Measurements from ENCODE around the gene TGM2. TPM values are rescaled to one million over a fixed set of nuclear protein-coding genes. Genes with fewer than 3 reads are reported as not detected.

Gene TGM2
- total RNA-seq, 1 experiment from 2014 or later, result 2.3 TPM

DNA sequence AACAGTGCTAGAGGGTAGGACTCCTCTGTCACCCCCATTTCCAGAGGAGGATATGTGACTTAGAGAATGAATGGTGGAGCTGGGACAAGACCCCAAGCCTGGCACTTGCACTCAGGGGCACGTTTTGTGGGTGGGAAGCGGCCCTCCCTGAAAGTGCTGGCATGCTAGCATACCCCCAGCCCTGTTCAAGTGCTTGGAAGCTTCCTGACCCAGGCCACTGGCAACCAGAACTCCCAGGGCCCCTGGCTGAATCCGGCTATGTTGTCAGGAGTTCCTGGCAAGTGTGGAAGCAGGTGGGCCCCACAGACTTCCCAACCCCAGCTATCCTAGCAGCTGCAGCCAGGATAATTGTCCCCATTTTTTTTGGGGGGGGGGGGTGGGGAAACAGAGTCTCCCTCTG lies 35.6 kb upstream of the TGM2 start:
- DNase-seq (ENCODE audit: extremely low read depth, low read depth), result no peak

- no peak for DNase-seq (ENCODE audit: extremely low read depth, low read depth)
These were observed 34.7 kb upstream of the TGM2 start for GRCh38 chr20:38199501-38200390.

DNA sequence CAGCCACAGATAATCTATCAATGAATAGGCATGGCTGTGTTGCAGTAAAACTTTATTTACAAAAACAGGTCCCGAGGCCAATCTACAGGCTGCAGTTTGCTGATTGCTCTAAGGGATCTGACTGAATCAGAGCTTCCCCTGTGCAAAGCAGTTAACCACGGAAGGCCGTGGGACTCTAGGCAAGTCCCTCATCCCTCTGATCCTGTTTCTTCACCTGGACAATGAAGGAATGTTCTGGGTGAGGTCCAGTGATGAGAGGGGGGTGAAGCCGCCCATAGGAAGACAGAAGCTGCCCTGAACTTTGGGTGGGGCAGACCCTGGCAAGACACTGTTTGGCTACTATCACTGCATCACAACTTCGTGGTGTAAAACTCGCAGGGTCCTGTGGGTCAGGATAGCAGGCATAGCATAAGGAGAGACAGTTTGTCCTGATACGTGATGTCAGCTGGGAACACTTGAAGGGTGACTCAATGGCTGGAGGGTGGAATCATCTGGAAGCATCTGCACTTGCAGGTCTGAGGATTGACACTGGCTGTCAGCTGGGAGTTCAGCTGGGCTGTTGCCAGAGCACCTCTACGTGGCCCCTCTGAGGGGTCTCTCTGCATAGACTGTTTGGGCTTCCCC lies 33.3 kb upstream of the TGM2 start:
- DNase-seq (ENCODE audit: extremely low read depth, low read depth), result no peak

GRCh38 chr20:38197619-38198018 lies 32.5 kb upstream of the TGM2 start:
- no peak for DNase-seq (ENCODE audit: extremely low read depth, low read depth)

DNA sequence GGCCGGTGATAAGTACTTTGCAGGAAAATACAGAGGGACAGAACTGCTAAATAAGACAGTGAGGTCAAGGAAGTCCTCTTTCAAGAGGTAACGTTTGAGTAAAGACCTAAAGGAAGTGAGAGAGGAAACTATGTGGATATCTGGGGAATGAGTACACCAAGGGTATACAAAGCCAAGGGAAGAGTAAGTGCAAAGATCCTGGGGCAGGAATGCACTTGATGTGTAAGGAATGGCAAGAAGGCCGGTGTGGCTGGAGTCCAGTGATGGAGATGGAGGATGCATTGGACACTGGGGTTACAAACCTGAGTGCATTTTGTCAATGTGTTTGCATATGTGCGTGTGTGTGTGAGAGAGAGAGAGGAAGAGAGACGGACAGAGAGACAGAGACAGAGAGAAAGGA lies 32.1 kb upstream of the TGM2 start:
- no peak for DNase-seq (ENCODE audit: extremely low read depth, low read depth)

- DNase-seq (ENCODE audit: extremely low read depth, low read depth), result no peak
These were observed 31.5 kb upstream of the TGM2 start for GRCh38 chr20:38196592-38196991.

GRCh38 chr20:38196076-38196475 lies 31.0 kb upstream of the TGM2 start:
- no peak for DNase-seq (ENCODE audit: extremely low read depth, low read depth)

- DNase-seq (ENCODE audit: extremely low read depth, low read depth), result no peak
These were observed 30.5 kb upstream of the TGM2 start for GRCh38 chr20:38195521-38195920.

- no peak for DNase-seq (ENCODE audit: extremely low read depth, low read depth)
These were observed 30.0 kb upstream of the TGM2 start for GRCh38 chr20:38194971-38195504.

- DNase-seq (ENCODE audit: extremely low read depth, low read depth), result no peak
These were observed 28.6 kb upstream of the TGM2 start for GRCh38 chr20:38193586-38194105.

GRCh38 chr20:38192323-38192885 lies 27.3 kb upstream of the TGM2 start:
- DNase-seq (ENCODE audit: extremely low read depth, low read depth), result no peak

GRCh38 chr20:38191654-38192053 lies 26.6 kb upstream of the TGM2 start:
- DNase-seq (ENCODE audit: extremely low read depth, low read depth), result no peak

DNA sequence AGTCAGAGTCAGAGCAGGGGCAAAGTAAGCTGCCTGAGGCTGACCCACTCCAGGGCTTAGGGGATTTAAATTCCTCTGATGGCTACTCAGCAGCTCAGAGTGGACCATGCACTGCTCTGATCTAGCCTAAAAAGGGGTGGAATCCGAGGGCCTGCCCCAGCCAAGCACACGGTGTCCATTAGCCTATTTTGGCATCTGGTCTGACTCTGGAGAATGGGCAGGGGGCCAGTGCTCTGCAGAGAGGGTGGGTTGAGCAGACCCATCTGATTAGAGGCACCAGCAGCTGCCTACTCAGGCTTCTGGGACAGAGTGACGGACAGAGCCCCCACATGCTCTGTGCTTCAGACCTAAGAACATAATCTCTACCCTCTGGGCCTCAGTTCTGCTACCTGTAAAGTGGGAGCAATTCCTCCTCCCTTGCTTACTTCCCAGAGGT lies 25.9 kb upstream of the TGM2 start:
- no peak for DNase-seq (ENCODE audit: extremely low read depth, low read depth)

DNA sequence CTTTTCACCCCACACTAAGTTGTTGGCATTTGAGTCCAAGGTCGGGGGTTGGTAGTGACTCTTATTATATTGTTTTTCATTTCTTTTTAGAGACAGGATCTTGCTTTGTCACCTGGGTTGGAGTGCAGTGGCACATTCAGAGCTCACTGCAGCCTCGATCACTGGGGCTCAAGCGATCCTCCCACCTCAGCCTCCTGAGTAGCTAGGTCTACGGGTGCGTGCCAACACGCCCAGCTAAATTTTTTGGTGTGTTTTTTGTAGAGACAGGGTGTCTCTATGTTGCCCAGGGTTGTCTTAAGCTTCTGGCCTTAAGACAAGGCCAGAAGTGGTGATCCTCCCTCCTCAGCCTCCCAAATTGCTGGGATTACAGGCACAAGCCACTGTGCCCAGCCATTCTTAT lies 25.1 kb upstream of the TGM2 start:
- no peak for DNase-seq (ENCODE audit: extremely low read depth, low read depth)

DNA sequence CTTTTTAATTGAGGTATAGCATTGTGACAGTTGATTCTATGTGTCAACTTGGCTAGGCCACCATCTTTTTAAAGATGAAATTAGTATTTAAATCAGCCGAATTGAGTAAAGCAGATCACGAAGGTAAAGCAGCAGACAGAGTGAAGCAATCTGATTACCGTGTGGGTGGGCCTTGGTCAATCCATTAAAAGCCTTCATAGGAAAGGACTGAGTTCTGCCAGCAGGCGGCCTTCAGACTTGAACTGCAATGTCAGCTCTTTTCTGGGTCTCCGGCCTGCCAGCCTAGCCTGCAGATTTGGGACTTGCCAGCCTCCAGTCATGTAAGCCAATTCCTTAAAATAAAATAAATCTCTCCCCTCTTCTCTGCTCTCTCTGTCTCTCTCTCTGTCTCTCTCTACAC lies 22.4 kb upstream of the TGM2 start:
- no peak for DNase-seq (ENCODE audit: extremely low read depth, low read depth)

DNA sequence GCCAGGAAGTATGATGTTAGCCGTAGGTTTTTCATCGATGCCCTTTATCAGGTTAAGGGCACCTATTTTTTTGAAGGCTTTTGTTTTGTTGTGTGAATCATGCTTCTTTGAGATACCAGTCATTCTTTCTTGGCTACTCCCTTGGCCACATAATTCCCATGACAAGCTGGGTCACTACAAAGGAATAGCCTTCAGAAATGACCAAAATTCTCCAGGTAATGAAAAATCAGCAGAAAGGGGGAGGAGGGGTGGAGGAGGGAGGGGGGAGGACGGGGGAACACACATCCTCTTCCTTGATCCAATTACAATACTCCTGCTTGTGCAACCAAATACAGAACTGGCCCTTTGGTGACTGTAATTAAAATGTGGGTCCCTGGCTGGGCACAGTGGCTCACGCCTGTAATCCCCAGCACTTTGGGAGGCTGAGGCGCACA lies 21.7 kb upstream of the TGM2 start:
- no peak for DNase-seq (ENCODE audit: extremely low read depth, low read depth)

- DNase-seq (ENCODE audit: extremely low read depth, low read depth), result no peak
These were observed 19.0 kb upstream of the TGM2 start for GRCh38 chr20:38184101-38184500.

- no peak for DNase-seq (ENCODE audit: extremely low read depth, low read depth)
These were observed 16.9 kb upstream of the TGM2 start for GRCh38 chr20:38181971-38182370.

GRCh38 chr20:38181207-38181801 lies 16.2 kb upstream of the TGM2 start:
- no peak for DNase-seq (ENCODE audit: extremely low read depth, low read depth)

DNA sequence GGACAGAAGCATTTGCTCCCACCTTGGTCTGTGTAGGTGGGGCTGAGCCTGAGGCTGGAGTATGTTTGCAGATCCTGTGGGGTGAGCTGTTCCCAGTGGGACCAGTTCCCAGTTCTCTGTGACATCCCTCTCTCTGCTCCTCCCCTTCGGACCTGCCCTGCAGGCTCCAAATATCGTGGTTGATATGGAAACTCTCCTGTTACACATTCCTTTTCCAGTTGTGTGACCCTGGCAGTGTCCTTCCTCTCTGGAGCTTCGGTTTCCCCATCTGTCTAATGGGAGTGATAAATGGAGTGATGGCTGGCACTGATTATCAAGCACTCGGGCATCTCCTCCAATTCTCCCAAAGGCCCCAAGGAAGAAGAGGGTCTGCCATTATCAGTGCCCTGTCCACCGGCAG lies 15.7 kb upstream of the TGM2 start:
- DNase-seq (ENCODE audit: extremely low read depth, low read depth), result no peak

GRCh38 chr20:38179846-38180245 lies 14.8 kb upstream of the TGM2 start:
- no peak for DNase-seq (ENCODE audit: extremely low read depth, low read depth)
